Fibroblast of villous mesenchyme (primary cell): Measurements from ENCODE around the gene NDUFV1. TPM values are rescaled to one million over a fixed set of nuclear protein-coding genes. Genes with fewer than 3 reads are reported as not detected.
"Not testable (repeated sequence)": the region's sequence is repeated elsewhere in the genome, so short reads cannot be mapped to it uniquely, and the experiment has no call there.

Experiments
- DNase-seq: peaks from one replicate; pipeline ENCODE4 v3.0.0-alpha.2; 2010; ENCODE audit warnings: low read depth
- H3K4me3 ChIP-seq: 2 replicates; pipeline ENCODE4 v1.5.1; 2011; ENCODE audit warnings: low read depth, mild to moderate bottlenecking, low read length
- CTCF ChIP-seq: IDR thresholded peaks from 2 replicates; pipeline ENCODE4 v1.5.1; 2012; ENCODE audit warnings: low read depth, mild to moderate bottlenecking, low read length; ENCODE audit not compliant: insufficient read depth
- total RNA-seq: library from RNA; depleted of rRNA; stranded (reverse); fragments of >200 nt; gene quantifications from 2 replicates; pipeline ENCODE4 v1.2.3, GENCODE V29; 2012

The NDUFV1 gene
- total RNA-seq, 1 donor, result 140 TPM

DNA sequence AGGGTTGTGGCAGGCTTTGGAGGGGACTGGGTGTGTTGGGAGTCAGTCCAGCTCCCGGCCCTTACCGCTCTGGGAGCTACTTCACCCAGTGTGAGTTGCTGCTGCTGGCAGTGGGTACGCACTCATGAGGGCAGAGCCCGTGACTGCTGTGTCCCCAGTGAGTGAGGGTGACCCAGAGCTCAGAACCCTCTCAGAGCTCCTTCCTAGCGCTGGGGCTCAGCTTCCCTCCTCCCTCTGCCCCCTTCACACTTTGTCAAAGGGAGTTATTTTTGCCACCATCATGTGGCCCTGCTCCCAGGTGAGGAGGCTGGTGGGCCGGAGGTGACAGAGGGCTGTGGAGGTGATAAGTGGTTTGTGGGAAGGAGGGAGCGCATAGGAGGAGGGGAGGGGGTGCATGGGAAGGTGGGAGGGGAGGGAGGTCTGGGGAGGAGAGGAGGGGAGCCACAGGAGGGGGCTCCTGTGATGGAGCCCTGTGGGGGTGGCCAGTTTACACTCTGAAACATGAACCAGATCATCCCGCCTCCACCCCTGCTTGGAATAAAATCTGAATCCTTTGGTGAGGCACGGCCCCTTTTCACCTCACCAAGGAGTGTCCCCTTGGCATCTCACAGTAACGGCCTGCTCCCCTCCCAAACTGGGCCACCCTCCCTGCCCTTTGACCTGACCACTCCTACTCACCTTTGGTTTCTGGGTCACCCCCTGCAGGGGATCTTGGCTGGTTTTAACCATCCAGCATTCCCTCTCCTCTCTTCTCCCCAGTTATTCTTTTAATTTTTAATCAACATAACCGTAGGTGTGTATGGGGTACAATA lies 9.9 kb downstream of the NDUFV1 start:
- DNase-seq, result no peak
- no peak overlapping the region for H3K4me3 ChIP-seq
- TF ChIP-seq CTCF, result no peak

DNA sequence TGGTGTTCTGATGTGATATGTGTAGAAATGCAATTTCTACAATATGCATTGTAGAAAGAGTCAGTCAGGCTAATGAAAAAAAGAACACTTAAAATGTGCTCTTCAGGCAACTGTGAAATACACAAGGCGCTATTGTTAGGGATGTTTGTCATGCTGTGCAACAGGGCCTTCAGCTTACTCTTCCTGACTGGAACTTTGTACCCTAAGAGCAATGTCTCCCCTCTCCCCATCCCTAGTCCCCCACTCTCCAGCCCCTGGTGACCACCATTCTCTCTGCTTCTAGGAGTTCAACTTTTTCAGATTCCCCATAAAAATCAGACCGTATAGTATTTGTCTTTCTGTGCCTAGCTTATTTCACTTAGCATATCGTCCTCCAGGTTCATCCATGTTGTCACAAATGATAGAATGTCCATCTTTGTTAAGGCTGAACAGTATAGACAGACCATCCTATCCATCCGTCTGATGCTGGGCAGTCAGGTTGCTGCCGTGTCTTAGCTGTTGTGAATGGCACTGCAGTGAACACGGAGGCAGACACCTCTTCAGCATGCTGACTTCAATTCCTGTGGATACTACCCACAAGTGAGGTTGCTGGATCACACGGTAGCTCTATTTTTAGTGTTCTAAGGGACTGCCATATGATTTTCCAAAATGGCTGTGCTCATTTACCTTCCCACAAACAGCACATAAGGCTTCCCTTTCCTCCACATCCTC lies 10.7 kb downstream of the NDUFV1 start:
- DNase-seq, result no peak
- no peak overlapping the region for H3K4me3 ChIP-seq
- TF ChIP-seq CTCF, result no peak

DNA sequence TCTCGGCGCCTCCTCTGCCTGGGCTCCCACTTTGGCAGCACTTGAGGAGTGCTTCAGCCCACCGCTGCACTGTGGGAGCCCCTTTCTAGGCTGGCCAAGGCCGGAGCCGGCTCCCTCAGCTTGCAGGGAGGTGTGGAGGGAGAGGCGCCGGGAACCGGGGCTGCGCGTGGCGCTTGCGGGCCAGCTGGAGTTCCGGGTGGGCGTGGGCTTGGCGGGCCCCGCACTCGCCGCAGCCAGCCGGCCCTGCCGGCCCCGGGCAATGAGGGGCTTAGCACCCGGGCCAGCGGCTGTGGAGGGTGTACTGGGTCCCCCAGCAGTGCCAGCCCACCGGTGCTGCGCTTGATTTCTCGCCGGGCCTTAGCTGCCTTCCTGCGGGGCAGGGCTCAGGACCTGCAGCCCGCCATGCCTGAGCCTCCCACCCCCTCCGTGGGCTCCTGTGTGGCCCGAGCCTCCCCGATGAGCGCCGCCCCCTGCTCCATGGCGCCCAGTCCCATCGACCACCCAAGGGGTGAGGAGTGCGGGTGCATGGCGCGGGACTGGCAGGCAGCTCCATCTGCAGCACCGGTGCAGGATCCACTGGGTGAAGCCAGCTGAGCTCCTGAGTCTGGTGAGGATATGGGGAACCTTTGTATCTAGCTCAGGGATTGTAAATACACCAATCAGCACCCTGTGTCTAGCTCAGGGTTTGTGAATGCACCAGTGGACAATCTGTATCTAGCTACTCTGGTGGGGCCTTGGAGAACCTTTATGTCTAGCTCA lies 12.3 kb downstream of the NDUFV1 start:
- DNase-seq, H3K4me3 ChIP-seq: not testable (repeated sequence)

DNA sequence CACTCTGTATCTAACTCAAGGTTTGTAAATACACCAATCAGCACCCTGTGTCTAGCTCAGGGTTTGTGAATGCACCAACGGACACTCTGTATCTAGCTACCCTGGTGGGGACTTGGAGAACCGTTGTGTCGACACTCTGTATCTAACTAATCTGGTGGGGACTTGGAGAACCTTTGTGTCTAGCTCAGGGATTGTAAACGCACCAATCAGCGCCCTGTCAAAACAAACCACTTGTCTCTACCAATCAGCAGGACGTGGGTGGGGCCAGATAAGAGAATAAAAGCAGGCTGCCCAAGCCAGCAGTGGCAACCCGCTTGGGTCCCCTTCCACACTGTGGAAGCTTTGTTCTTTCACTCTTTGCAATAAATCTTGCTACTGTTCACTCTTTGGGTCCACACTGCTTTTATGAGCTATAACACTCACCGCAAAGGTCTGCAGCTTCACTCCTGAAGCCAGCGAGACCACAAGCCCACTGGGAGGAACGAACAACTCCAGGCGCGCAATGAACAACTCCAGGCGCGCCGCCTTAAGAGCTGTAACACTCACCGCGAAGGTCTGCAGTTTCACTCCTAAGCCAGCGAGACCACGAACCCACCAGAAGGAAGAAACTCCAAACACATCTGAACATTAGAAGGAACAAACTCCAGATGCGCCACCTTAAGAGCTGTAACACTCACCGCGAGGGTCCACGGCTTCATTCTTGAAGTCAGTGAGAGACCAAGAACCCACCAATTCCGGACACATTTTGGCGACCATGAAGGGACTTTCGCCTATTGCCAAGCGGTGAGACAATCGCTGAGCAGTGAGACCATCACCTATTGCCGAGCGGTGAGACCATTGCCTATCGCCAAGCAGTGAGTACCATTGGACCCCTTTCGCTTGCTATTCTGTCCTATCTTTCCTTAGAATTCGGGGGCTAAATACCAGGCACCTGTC lies 13.2 kb downstream of the NDUFV1 start:
- not testable (repeated sequence) for H3K4me3 ChIP-seq, DNase-seq

GRCh38 chr11:67620621-67621020 lies 13.9 kb downstream of the NDUFV1 start:
- not testable (repeated sequence) for H3K4me3 ChIP-seq, DNase-seq

GRCh38 chr11:67621928-67622327 lies 15.2 kb downstream of the NDUFV1 start:
- not testable (repeated sequence) for H3K4me3 ChIP-seq, DNase-seq

- not testable (repeated sequence) for H3K4me3 ChIP-seq, DNase-seq
Measured at GRCh38 chr11:67622905-67623304, 16.2 kb downstream of the NDUFV1 start.

DNA sequence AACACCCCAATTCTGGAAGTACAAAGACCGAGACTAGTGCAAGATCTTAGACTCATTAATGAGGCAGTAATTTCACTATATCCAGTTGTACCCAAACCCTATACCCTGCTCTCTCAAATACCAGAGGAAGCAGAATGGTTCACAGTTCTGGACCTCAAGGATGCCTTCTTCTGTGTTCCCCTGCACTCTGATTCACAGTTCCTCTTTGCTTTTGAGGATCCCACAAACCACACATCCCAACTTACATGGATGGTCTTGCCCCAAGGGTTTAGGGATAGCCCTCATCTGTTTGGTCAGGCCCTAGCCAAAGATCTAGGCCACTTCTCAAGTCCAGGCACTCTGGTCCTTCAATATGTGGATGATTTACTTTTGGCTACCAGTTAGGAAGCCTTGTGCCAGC lies 17.1 kb downstream of the NDUFV1 start:
- not testable (repeated sequence) for DNase-seq, H3K4me3 ChIP-seq

- H3K4me3 ChIP-seq, DNase-seq: not testable (repeated sequence)
Measured at GRCh38 chr11:67626131-67626833, 19.5 kb downstream of the NDUFV1 start.

DNA sequence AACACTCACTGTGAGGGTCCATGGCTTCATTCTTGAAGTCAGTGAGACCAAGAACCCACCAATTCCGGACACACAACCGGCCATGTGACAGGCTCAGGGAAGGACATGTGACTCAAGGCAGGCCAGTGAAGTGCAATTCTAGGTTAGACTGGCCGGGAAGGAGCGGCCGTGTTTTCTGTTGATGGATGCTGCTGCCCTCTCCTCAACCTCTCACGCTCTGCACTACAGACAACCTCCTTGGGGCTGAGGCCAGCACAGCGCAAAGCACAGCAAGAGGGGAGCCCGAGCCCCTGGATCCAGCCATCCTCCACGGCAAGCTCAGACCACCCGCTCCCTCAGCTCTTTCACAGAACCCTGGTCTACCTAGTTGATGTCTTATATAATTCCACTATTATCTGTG lies 20.2 kb downstream of the NDUFV1 start:
- TF ChIP-seq CTCF, result no peak
- H3K4me3 ChIP-seq, result no peak overlapping the region
- no peak for DNase-seq
